WTC11 (cell line): ENCODE data around the gene SPTLC3.

ENCODE experiments used
- CREM ChIP-seq: sonication (generic); formaldehyde crosslinking; IDR thresholded peaks from 2 replicates; pipeline ENCODE4 v1.8.1; 2022; ENCODE audit warnings: mild to moderate bottlenecking, missing genetic modification reagents, moderate library complexity
- CTCF ChIP-seq: fragments of 200-600 bp; IDR thresholded peaks from 2 replicates; pipeline ENCODE4 v1.8.0; 2022; ENCODE audit warnings: antibody characterized with exemption
- JUN ChIP-seq: sonication (generic); formaldehyde crosslinking; IDR thresholded peaks from 2 replicates; pipeline ENCODE4 v1.8.0; 2023; ENCODE audit warnings: mild to moderate bottlenecking, missing genetic modification reagents
- MXD4 ChIP-seq: fragments of 250-450 bp; sonication (Bioruptor Pico); IDR thresholded peaks from 2 replicates; pipeline ENCODE4 v1.8.0; 2021; ENCODE audit warnings: mild to moderate bottlenecking, moderate library complexity, borderline replicate concordance
- NR3C1 ChIP-seq: sonication (generic); formaldehyde crosslinking; conservative IDR thresholded peaks from 2 replicates; pipeline ENCODE4 v1.8.1; 2023; ENCODE audit warnings: low read depth, mild to moderate bottlenecking, missing genetic modification reagents
- TCF7 ChIP-seq: sonication (generic); formaldehyde crosslinking; IDR thresholded peaks from 2 replicates; pipeline ENCODE4 v1.8.0; 2022; ENCODE audit warnings: mild to moderate bottlenecking, low read depth, missing genetic modification reagents, moderate library complexity
- USF1 ChIP-seq: sonication (generic); formaldehyde crosslinking; IDR thresholded peaks from 2 replicates; pipeline ENCODE4 v1.8.0; 2022; ENCODE audit warnings: mild to moderate bottlenecking, missing genetic modification reagents

- TF ChIP-seq MXD4 (CRISPR knock-in tag) (no peak), USF1 (CRISPR knock-in tag) (no peak), CREM (no peak), TCF7 (CRISPR knock-in tag) (no peak), CTCF (no peak), JUN (CRISPR knock-in tag) (no peak), NR3C1 (CRISPR knock-in tag) (no peak)
Measured at GRCh38 chr20:12989586-12990115, 19.1 kb upstream of the SPTLC3 start.
